Measurements from ENCODE around the gene DMWD.
"Not testable (repeated sequence)": the region's sequence is repeated elsewhere in the genome, so short reads cannot be mapped to it uniquely, and the experiment has no call there.

DMWD gene

DNA sequence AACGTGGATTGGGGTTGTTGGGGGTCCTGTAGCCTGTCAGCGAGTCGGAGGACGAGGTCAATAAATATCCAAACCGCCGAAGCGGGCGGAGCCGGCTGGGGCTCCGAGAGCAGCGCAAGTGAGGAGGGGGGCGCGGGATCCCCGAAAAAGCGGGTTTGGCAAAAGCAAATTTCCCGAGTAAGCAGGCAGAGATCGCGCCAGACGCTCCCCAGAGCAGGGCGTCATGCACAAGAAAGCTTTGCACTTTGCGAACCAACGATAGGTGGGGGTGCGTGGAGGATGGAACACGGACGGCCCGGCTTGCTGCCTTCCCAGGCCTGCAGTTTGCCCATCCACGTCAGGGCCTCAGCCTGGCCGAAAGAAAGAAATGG, 22.8 kb downstream of the DMWD start:
- no peak for DNase-seq

DNA sequence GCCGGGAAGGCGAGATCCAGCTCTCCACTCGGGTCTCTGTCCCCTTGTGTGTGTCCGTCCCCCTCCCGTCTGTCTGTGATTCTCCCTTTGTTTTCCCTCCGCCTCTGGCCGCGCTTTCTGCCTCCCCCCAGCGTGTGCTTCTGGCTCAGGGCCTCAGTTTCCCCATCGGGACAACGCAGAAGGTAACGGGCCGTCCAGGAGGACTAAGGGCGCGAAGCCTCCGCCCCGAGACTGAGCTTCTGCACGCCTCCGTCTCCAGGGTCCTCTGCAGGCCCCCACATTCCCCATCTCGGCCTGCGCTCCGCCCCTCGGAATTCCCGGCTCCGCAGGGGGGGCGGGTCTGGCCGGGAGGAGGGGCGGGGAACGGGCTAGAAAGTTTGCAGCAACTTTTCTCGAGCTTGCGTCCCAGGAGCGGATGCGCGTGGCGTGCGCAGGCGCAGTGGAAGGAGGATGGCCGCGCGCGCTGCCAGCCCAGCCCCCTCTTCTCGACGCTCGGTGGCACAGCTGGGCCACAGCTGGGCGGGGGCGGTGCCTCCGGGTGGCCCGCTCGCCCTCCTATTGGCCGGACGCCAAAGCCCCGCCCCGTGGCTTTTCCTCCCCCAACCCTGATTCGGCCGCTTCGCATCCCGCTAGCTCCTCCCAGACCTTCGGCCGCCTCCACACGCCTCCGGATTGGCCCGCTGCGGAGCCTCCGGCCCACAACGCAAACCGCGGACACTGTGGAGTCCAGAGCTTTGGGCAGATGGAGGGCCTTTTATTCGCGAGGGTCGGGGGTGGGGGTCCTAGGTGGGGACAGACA, 23.5 kb downstream of the DMWD start, which contains the start of gene SIX5:
TSS of gene SIX5 (minus strand) at position 269 of the 799 bp plus-strand sequence. CDS start 408 bp downstream, outside the sequence.
- peak; percentile 98 for DNase-seq

DNA sequence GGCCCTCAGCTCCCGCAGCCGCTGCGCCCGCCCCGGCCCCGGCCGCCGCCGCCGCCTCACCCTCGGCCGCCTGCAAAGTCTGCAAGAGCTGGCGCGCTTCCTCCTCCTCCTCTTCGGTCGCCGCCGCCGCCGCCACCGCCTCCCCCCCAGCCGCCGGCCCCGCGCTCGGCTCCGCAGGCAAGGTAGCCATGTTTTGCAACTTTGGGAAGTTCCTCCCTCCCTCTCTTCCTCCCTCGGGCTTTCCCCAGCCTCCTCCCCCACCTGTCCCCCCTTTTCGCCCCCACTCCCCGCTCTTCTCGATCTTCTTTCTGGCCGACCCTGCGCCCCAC, 24.0 kb downstream of the DMWD start:
- peak; percentile 55 for DNase-seq

DNA sequence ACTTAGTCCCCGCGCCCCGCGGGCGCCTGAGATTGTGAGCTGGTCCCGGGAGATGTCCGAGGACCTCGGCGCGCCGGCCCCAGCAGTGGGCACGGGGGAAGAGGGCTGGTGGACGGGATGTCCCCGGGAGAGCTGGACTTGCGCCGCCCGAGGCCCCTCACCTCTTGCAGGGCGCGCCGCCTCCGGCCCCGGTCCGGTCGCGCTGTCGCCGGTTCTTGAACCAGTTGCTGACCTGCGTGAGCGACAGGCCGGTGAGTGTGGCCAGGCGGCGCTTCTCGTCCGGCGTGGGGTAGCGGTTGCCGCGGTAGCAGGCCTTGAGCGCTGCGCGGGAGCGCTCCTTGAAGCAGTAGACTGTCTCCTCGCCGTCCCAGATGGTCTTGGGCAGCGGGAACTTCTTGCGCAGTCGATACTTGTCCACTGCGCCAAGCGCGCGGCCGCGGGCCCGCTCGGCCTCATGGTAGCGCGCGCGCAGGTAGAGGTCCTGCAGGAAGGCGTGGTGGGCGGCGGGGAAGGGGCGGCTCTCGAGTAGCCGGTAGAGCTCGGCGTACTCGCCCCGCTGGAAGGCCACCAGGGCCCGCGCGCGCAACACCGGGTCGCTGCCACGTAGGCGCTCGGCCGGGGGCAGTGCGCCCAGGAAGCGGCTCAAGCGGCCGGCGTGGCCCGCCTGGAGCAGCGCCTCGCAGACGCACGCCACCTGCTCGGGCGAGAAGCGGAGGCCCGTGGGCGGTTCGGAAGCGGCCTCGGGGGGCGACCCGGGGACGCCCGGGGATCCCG, 24.6 kb downstream of the DMWD start:
- DNase-seq: peak; percentile 68

DNA sequence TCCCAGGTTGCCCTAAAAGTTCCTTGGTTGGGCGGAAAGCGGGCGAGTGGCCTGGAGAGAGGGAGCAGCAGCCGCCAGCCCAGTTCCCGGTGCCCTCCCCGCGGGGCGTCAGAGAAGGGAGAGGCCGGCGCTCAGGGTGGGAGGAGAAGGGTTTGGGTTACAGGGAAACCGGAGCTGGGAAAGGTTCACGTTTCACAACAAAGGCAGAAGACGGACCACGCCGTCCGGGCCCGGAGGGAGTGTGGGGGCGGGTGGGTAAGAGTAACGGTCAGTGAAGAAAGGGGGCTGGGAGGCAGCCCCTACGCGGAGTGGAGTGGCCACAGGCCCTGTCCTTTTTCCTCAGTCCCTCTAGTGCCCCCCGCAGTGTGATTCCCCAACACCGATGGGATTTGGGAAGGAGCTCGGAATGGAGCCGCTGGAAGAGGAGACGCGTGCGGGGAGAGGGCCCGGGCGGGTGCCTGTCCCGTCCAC, 25.2 kb downstream of the DMWD start:
- peak; percentile 86 for DNase-seq

DNA sequence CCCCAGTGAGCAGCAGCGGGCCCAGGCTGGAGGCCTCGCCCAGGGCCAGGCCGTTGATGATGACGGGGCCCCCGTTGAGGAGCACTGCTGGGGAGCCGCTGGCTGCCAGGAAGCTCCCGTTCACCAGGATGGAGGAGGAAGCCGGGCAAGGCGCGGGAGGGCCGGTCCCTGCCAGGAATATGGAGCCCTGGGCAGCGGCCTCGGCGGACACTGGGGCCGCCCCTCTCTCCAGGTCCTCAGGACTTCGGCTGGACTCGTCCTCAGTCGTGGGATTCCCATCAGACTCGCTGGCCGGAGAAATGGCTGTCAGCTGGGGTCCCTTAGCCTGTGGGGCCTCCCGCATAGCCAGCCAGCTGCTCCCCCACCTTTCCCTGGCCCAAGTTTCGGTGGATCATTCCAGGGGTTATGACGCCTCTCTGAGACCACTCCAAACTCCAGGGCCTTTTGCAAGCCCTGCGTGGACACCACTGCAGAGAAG, 25.7 kb downstream of the DMWD start:
- peak; percentile 41 for DNase-seq

DNA sequence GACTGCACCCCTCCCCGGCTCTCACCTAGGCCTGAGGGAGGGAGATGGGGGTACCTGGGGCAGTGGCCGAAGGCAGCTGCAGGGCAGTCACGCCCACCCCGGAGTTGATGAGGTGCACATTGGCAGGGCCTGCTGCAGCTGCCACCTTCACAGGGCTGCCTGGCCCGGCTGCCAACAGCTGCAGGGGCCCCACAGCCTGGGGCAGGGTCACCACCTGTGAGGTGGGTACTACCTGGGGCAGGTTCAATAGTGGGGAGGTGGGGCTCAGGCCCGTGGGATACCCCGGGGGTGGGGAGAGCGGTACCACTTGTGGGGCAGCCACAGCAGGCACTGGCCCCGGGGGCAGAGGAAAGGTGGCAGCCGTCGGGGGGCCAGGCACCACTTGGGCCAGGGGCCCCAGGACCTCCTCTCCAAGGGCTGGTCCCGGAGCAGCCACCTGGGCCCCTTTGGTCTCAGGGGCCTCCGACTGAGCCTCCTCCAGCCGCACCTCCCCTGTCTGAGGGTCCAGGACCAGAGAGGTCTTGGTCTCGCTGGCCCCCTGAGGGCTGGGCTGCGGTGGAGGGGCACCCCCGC, 26.3 kb downstream of the DMWD start:
- DNase-seq: no peak

DNA sequence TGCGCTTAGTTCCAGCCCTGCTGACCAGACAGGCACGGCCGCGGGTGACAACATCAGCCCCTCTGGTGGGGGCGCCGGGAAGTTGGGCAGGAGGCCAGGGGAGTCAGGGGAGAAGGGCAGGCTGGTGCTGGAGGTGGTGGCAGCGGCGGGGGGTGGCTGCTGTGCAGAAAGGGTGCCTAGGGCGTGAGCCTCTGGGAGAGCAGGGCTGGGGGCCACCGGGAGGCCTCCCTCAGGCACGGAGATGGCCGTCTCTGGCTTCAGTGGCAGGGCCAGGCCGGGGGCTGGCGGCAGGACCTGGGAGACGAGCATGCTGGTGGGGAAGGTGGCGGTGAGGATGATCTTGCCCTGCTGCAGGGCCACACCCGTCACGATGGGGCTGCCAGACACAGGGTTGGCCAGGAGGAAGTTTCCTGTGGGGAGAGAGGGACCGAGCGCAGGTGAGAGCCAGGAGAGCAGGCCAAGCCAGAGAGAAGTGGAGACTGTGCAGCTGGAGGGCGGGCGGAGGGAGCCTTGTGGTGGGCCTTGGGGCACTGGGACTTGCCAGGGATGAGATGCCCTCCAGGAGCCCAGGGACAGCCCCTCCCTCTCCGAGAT, 26.8 kb downstream of the DMWD start:
- no peak for DNase-seq

DNA sequence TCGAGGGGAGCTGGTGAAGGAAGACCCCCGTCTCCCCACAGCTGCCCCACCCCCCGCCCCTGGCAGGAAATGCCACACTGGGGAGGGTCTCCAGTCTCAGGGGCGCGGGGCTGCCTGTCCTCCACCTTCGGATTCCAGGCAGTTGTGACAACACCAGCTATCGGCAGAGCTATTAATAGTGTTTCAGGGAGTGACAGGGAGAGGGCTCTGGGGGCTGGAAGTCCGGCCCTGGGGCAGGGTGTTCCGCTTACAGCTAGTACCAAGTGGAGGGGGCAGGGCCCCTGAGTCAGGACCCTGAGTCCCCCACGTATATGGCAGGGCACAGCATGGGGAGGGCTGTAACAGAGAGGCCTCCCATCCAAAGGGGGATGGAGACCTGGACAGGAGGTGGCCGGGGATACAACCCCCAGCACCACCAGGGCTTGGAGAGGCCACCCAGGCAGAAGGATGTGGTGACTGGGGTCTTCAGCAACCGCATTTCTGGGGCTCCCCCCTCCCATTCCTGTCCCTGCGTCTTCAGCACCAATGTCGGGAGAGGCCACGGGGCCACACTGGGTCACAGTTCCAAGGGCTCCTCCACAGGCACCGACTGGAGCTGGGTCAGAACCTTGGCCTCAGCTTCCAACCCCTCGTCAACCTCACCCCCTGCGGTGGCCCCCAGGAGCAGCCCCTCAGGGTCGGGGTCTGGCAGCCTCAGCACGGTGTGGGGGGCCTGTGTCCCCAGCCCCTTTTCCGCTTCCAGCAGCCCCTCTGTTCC, 27.5 kb downstream of the DMWD start:
- no peak for DNase-seq

DNA sequence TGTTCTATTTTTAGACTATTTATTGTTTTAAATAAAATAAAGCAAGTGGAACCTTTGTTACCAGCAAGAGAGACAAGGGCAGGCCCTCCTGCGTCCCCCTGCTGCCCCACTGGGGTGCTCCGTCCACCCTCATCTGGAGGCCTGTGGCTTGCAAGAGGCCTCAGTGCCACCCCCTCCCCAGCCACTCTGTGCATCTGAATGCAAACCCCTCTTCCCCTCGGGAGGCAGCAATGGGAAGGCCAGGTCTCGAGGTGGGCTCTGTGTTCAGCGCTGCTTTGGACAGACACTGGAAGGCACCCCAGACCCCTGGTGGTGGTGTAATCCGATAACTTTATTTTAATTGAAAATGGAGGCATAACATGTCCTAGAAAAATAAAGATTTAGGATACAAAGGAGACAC, 28.2 kb downstream of the DMWD start:
- no peak for DNase-seq

DNA sequence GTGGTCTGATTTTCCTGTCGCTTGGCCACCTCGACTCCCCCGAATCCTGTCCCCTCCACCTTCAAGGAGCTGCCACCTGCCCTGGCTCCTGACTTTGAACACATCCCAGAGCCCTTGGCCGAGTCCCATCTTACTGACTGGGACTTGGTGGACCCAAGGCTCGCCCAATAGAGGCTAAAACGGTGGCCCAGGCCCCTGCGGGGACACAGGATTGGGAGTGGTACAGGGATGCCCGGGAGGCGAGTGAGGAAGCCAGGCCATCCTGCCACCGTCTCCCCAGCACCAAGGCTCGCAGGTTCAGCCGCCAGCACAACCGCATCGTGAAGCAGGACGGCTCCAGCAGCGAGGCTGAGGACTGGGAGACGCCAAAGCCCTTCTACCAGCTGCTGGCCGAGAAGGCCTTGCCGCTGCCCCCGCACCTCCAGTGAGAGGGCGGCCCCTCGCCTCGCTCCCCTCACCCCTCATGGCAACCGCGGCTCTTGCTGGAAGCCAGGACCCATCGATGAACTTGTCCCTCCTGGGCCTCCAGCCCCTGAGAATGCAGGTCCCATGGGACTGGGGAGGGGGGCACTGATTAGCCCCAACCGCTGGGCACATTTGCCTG, 28.9 kb downstream of the DMWD start:
- DNase-seq: no peak

DNA sequence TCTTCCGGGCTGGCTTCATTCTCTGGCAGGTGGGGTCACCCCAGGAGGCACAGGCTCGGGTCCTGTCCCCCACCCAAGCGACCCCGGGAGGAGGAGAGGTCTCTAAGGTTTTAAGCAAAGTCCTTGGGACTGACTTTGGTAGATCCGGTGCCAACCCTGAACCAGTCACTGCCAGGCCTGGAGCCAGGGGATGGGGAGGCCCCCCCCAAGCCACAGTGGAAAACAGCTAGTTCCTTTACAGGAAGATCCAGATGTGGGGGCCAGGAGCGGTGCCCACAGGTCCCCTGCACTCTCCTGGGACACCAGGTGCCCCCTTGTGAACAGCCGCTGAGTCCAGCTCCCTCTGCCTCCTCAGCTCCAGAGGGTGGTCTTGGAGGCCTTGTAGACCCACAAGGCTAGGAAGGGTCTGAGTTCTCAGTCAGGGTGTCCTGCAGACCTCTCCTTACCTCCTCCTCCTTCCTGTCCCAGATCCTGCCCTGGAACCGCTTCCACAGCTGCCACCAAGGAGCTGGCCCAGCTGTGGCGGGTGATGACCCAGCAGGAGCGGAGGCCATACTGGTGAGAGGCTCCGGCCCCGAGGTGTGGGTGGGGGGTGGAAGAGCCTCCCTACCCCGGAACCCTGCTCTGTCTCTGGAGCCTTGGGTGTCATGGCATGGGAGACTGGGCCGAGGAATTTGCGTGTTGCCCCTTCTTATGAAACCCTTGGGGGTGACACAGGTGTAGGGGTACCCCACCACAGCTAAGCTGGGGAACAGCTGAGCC, 29.6 kb downstream of the DMWD start:
- DNase-seq: no peak

DNA sequence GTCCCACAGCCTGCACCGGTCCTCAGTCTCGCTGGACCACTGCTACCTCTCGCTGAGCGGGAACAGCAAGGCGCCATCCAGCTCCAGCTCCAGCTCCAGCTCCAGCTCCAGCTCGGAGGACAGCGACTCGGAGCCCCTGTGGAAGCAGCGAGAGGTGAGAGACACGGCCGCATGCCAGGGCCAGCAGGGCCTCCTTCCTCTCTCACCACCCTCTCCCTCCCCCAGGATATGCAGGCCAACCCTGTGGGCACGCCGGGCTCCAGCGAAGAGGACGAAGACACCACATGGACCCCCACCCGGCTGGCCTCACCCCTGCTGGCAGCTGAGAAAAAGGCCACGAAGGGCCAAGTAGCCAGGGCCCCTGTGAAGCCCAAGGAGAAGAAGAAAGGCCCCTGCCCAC, 30.9 kb downstream of the DMWD start:
- DNase-seq: no peak

DNA sequence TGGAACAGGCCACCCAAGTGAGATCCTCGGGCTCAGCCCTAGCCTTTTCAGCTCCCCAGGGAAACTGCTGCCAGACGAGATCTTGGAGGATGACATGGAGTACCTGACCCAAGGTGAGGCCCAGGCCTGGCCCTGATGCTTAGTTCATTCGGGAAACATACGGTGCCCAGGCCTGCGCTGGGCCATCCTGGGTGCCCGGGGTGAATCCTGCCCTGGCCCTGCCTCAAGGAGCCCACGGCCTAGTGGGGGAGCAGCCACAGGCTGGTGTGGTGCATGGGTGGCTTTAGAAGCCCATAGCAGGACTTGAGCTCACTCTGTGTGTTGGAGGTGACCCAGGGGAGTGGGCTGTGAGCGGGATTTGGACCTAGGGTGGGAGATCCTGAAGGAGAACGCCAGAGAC, 33.7 kb downstream of the DMWD start:
- no peak for DNase-seq

DNA sequence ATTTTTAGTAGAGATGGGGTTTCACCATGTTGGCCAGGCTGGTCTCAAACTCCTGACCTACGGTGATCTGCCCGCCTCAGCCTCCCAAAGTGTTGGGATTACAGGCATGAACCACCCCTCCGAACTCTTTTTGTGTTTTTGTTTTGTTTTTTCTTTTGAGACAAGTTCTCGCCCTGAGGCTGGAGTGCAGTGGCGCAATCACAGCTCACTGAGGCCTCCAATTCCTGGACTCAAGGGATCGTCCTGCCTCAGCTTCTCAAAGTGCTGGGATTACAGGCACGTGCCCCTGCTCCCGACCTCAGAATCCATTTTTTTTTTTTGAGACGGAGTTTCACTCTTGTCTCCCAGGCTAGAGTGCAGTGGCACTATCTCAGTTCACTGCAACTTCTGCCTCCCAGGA, 35.0 kb downstream of the DMWD start:
- DNase-seq: no peak

DNA sequence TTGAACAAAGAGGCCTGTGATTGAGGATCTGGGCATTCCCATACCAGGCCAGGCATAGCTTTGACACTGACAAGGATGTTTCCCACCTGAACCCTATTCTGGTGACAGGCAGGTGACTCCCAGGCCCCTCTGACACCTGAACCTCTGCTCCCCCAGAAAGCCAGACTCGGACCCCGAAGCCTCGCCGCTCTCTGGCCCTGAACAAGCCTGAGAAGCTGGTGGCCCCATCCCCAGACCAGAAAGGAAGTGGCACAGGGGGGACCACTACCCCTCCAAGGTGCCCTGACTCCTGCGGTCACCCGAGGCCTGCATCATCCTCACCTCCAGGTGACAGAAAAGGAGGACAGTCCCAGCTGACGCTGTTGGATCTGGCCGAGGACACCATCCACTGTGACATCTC, 38.3 kb downstream of the DMWD start:
- DNase-seq: no peak

DNA sequence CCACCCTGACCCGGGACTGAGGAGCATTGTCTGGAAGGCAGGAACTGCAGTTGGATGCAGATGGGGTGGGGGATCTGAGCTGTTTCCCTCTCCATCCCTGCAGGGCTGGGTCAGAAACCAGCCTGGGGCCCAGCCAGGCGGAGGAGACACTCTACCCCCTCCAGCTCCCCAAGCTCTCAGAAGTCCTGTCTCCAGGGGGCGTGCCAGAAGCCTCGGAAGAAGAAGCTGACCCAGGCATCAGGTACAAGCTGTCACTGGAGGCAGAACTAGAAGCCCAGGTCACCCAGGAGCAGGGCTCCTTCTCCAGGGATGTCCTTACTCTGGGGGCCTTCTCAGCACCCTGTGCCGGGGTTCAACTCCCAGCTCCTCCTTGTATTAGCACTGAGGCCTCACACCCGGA, 39.1 kb downstream of the DMWD start:
- no peak for DNase-seq

DNA sequence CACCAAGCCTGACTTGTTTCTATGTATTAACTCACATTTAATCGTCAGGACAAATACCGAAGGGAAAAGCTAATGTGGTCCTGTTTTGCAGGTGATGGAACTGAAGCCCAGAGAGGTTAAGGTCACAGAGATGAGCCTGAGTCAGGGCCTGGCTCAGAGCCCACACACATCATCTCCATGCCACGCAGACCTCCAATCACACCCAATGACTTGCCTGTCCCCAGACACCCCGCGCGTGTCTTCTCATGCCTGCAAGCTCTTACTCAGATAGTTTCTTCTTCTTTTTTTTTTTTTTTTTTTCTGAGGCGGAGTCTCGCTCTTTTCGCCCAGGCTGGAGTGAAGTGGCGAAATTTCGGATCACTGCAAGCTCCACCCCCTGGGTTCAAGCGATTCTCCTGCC, 40.0 kb downstream of the DMWD start:
- no peak for DNase-seq

DNA sequence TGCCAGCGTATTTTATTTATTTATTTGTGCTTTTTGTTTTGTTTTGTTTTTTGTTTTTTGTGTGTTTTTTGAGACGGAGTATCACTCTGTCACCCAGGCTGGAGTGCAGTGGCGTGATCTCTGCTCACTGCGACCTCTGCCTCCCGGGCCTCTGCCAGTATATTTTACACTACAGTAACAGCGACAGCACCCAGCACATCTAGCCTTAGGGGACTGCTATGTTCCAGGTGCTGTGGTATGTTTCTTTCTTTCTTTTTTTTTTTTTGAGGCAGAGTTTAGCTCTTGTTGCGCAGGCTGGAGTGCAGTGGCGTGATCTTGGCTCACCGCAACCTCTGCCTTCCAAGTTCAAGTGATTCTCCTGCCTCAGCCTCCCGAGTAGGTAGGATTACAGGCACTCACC, 41.2 kb downstream of the DMWD start:
- DNase-seq: not testable (repeated sequence)

DNA sequence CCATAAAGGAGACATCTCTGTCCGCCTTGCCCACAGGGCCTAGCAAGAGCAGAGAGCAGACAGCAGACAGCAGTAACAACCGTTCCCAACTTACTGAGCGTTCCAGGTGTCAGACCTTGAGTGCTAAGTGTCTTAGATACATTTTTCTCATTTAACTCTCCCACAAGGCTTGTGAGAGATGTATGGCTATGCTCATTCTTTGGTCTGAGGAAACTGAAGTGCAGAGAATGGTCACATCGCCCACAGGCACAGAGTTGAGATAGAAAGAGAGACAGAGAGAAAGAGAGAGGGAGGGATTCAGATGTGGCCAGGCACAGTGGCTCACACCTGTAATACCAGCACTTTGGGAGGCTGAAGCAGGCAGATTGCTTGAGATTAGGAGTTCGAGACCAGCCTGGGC, 45.1 kb downstream of the DMWD start:
- DNase-seq: no peak

DNA sequence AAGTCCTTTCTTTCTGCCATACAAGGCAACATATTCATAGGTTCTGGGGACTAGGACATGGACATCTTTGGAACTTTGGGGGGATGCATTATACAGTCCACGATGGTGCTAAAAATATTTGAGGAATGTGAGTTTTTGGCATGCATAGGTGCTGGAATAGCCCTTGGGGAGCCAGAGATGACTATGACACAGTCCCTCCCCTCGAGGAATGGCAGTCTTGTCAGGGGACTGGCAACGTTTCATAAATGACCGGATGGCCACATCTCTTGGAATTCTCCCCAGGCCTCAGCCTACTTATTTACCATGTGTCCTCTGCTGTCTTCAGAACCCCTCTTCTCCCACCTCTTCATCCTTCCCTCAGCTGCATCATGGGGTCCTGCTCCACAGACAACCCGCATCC, 45.8 kb downstream of the DMWD start:
- peak; percentile 65 for DNase-seq

DNA sequence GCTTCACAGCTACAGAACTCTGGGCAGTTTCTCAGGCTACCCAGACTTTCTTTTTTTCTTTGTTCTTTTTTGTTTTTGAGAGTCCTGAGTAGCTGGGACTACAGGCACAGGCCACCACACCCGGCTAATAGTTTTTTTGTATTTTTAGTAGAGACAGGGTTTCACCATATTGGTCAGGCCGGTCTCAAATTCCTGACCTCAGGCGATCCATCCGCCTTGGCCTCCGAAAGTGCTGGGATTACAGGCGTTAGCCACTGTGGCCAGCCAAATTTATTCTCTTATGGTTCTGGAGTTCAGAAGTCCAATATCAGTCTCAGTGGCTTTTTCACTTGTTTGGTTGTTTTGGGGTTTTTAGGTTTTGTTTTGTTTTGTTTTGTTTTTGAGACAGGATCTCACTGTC, 47.0 kb downstream of the DMWD start:
- no peak for DNase-seq

All from EL (cell line).